Measurements from ENCODE around the gene CACNA1D. TPM values are rescaled to one million over a fixed set of nuclear protein-coding genes. Genes with fewer than 3 reads are reported as not detected.

The CACNA1D gene
- total RNA-seq, 1 experiment from 2014 or later = 1.1 TPM

GRCh38 chr3:53590606-53591005 lies 96.2 kb downstream of the CACNA1D start:
- no peak overlapping the region for H3K4me2 ChIP-seq (ENCODE audit: low read length)
- H3K9me3 ChIP-seq (ENCODE audit: control insufficient read depth in 1 of 2, insufficient read depth in 1 of 2, low read depth in 1 of 2, low read length in 2 of 2) = no peaks in the 10 kb centered on the region
- DNase-seq (ENCODE audit: low read depth, low spot score) (no peak), ATAC-seq (no peak)
- no peaks in the 10 kb centered on the region for H3K79me2 ChIP-seq (ENCODE audit: insufficient read depth, low read length)
- intact Hi-C loops (cut with micrococcal nuclease) = no loop called here
- H3K9me2 ChIP-seq (ENCODE audit: insufficient read depth) = no peaks in the 10 kb centered on the region
- H3K27me3 ChIP-seq (ENCODE audit: insufficient read depth, low read length) = peaks cover 9% of the 10 kb centered on the region; the same call in 1 of the 2 replicates
- H3K9ac ChIP-seq (ENCODE audit: low read length) = no peak overlapping the region
- no TSS peak for BruUV-seq (replicated peaks)
- peaks cover 0 to 5% of the 10 kb centered on the region in 2 experiments; a peak in 1 of 4 replicates for H3K4me1 ChIP-seq (ENCODE audit: control insufficient read depth in 1 of 2, insufficient read depth in 2 of 2, low read length in 2 of 2)
- TF ChIP-seq ELF1 (IDR thresholded peaks at IDR 0.05; ENCODE audit: borderline replicate concordance, low read depth) (no peak), POLR2AphosphoS5 (IDR thresholded peaks at IDR 0.05; ENCODE audit: low read depth, low read length) (no peak), TCF7L2 (IDR thresholded peaks at IDR 0.05; ENCODE audit: borderline replicate concordance, extremely low read depth, insufficient read depth, insufficient read length) (no peak), JUND (IDR thresholded peaks at IDR 0.05) (no peak), MAX (IDR thresholded peaks at IDR 0.05) (no peak), REST (IDR thresholded peaks at IDR 0.05; ENCODE audit: low read depth) (no peak), FOSL1 (IDR thresholded peaks at IDR 0.05; ENCODE audit: low read depth) (no peak), EGR1 (IDR thresholded peaks at IDR 0.05; ENCODE audit: low read depth) (no peak), CTCF (IDR thresholded peaks at IDR 0.05 in 2 of 3, conservative IDR thresholded peaks at IDR 0.05 in 1 of 3; ENCODE audit: borderline replicate concordance in 1 of 3, insufficient read depth in 1 of 3, low read depth in 2 of 3, low read length in 2 of 3) (no peak), ZFX (IDR thresholded peaks at IDR 0.05) (no peak), EZH2 (IDR thresholded peaks at IDR 0.05) (no peak), YY1 (IDR thresholded peaks at IDR 0.05; ENCODE audit: extremely low read depth, insufficient replicate concordance, low read depth, low read length) (no peak), ZNF274 (IDR thresholded peaks at IDR 0.05; ENCODE audit: low read depth, low read length) (no peak), EZH2phosphoT487 (IDR thresholded peaks at IDR 0.05; ENCODE audit: borderline replicate concordance) (no peak), SP1 (IDR thresholded peaks at IDR 0.05; ENCODE audit: low read depth) (no peak), RAD21 (IDR thresholded peaks at IDR 0.05; ENCODE audit: low read depth) (no peak), CBX3 (IDR thresholded peaks at IDR 0.05; ENCODE audit: low read depth) (no peak), SRF (IDR thresholded peaks at IDR 0.05; ENCODE audit: low read depth) (no peak), ATF3 (IDR thresholded peaks at IDR 0.05) (no peak)
- ChIA-PET RAD21 (ENCODE audit: low non-redundant PET in 1 of 2, low total read pairs in 2 of 2, uncharacterized antibody in 2 of 2, unreplicated experiment in 2 of 2) (no interaction called here), POLR2A (no interaction called here), CTCF (no interaction called here)
- H2AFZ ChIP-seq (ENCODE audit: low read depth, low read length, poor library complexity, severe bottlenecking) = no peak overlapping the region
- no peaks in the 10 kb centered on the region for H3K36me3 ChIP-seq (ENCODE audit: control insufficient read depth in 1 of 2, insufficient read depth in 2 of 2, low read length in 2 of 2)
- no peaks in the 10 kb centered on the region for H4K20me1 ChIP-seq (ENCODE audit: insufficient read depth)
- H3K4me3 ChIP-seq (replicated peaks in 1 of 2; ENCODE audit: low read depth in 1 of 2, low read length in 2 of 2) = no peak overlapping the region
- no peak overlapping the region for H3K27ac ChIP-seq (ENCODE audit: low read depth, low read length)

All from HCT116 (cell line).